Measurements from ENCODE around the gene HGD.
A peak's percentile ranks its signal among the peaks of the same experiment; 100 is the strongest.

The HGD gene, protein sequence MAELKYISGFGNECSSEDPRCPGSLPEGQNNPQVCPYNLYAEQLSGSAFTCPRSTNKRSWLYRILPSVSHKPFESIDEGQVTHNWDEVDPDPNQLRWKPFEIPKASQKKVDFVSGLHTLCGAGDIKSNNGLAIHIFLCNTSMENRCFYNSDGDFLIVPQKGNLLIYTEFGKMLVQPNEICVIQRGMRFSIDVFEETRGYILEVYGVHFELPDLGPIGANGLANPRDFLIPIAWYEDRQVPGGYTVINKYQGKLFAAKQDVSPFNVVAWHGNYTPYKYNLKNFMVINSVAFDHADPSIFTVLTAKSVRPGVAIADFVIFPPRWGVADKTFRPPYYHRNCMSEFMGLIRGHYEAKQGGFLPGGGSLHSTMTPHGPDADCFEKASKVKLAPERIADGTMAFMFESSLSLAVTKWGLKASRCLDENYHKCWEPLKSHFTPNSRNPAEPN

DNA sequence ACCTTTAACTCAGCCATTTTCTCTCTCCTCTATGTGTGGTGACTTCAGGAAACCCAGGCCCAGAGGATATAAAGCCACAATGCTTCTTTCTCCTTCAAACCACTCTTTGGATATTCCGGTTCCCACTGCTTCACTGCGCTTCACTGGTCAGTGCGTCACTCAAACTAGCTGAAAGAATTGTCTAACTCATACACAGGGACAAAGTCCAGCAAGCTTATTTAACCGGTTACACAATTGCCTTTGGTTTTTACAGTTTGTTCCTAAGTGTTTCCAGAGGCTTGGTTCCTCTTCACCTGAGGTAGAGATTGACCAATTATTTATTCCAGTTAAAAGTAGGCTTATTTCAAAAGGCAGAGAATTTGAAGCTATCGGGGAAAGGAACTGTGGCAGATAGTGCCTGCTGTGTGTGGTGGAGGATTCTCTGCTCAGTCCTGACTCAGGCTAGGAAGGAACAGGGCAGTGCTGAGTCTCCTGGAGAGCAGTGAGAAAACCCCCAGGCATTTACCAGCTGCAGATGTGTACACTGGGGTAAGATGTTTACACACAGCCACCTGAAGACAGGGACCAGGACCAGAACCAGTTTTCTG lies at the start of gene HGD:
Gene HGD (minus strand): TSS at position 145 of the 587 bp plus-strand sequence. CDS start 128 bp downstream, at position 17.
- DNase-seq (ENCODE audit: low read depth in 2 of 2): no peak

DNA sequence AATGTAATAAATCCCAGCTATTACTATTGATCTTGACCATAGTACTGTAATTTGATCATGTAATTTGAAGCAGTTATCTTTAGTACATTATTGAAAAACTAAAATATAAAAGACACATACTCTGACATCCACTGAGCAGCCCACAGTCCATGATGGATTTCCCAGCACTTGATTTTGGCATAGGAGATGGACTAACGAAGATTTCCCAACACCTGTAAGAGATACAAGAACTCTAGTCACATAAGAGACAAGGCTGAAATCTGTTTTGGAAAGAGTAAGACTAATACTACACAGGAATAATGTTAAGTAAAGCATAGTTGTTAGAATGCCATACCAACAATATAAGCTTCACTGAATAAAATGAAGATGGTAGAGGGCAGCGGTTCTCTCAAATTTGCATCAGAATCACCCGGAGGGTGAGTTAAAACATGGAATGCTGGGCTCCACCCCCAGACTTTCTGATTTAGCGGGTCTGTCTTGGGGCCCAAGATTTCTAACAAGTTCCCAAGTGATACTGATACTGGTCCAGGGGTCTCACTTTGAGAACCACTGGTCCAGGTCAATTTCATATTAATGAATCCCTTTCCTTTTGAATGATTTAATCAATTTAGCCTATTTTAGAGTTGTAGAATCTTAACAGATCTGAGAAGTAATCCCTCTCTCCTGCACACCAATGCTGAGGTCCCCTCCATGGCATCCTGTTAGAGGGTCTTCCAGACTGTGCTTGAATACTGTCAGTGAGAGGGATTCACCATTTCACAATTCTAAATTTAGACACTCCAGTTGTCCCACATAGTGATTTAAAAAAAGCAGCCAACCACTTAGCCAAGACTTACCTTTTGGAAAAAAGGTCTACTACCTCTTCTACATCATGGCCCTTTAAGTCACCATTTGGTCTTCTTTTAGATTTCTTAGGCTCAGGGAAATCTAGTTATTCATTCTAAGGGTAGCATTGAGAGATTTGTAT lies 48.8 kb upstream of the HGD start:
- no peak for DNase-seq (ENCODE audit: low read depth in 2 of 2)

DNA sequence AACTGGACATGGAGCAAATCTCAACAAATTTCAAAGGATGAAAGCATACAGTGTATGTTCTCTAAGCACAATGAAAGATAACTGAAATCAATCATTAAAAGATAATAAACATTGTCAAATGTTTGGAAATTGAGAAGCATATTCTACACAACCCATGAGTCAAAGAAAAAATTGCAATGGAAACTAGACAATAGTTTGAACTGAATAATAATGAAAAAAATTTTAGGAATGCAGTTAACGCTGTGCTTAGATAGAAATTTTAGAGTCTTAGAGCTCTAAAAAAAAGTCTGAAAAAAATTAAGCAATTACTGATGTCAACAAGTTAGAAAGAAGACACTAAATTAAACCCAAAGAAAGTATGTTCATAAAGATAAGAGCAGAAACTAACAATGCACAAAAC lies 44.8 kb upstream of the HGD start:
- DNase-seq (ENCODE audit: low read depth in 2 of 2): no peak

DNA sequence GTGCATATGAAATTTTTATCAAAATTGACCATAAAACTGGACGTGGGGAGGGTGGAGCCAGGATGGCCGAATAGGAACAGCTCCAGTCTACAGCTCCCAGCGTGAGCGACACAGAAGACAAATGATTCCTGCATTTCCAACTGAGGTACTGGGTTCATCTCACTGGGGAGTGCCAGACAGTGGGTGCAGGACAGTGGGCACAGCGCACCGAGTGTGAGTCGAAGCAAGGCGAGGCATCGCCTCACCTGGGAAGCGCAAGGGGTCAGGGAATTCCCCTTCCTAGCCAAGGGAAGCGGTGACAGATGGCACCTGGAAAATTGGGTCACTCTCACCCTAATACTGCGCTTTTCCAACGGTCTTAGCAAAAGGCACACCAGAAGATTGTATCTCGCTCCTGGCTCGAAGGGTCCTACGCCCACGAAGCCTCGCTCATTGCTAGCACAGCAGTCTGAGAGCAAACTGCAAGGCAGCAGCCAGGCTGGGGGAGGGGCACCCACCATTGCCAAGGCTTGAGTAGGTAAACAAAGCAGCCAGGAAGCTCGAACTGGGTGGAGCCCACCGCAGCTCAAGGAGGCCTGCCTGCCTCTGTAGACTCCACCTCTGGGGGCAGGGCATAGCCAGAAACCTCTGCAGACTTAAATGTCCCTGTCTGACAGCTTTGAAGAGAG lies 37.3 kb upstream of the HGD start:
- DNase-seq (ENCODE audit: low read depth in 2 of 2): peak; percentile 10 to 35

DNA sequence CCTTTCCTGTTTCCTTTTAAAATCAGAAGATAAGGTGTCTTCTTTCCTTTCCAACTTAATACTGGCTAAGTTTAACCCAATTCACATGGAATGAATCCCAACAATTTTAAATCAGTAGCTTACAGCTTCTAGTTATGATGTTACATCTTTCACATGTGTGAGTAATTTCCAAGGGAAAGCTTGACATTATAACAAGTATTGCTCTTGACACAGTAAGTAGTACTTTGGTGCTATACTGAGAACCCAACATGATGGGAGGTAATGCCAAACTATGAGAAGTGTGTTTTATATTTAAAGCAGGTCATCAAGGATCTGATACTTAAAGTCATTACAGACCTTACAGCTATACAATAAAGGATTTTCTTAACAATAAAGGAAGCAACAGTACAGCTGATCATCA lies 31.2 kb upstream of the HGD start:
- DNase-seq (ENCODE audit: low read depth in 2 of 2): no peak

DNA sequence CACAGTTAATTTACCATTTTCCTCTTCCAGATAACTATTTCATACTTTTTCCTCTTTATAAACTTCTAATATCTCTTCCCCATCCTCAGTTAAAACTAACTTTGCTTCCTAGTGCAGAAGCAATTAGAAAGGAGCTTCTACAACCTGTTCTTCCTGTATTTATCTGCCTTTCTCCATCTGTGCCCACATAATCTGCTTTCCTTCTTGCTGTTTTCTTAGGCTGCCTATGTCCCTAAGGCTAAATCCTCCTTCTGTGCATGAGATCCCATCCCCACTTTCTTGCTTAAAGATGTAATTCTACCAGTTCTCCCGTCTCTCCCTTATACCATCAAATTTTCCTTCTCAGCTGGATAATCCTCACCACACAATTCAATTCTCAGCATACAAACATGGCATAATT lies 28.3 kb upstream of the HGD start:
- no peak for DNase-seq (ENCODE audit: low read depth in 2 of 2)

DNA sequence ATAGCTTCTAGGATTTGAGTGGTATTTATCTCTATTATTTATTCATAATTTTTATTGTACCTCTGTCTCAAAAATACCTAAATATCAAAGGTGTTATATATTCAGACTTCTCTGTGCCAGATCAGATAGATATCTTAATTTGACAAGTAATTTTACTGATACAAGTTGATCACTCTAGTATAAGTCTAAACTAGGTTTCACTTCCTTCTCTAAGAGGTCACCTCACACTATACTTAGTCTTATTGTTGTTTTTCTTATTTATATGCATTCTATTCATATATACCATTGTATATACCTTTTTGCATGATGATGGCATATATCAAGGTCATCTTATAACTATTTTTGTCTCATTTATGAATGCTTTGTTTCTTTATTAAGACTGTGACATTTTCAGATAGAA lies 26.4 kb upstream of the HGD start:
- DNase-seq (ENCODE audit: low read depth in 2 of 2): no peak

DNA sequence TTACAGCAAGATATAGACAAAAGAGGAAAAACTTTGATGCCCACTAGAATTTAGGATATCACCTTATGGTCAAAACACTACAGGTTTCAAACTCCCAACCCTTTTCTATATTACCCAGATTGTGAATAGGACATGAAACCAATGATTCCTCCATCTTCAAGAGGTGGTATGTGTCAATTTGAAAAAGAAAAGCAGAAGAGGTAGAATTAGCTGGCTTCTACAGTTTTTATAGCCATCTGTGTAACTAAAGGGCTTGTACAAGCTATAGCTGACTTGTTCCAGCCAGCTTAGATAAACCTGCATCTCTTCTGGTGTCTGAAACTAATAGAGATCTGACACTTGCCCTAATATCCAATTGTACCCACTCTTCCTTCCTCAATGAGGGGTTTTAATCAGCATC lies 24.9 kb upstream of the HGD start:
- no peak for DNase-seq (ENCODE audit: low read depth in 2 of 2)

DNA sequence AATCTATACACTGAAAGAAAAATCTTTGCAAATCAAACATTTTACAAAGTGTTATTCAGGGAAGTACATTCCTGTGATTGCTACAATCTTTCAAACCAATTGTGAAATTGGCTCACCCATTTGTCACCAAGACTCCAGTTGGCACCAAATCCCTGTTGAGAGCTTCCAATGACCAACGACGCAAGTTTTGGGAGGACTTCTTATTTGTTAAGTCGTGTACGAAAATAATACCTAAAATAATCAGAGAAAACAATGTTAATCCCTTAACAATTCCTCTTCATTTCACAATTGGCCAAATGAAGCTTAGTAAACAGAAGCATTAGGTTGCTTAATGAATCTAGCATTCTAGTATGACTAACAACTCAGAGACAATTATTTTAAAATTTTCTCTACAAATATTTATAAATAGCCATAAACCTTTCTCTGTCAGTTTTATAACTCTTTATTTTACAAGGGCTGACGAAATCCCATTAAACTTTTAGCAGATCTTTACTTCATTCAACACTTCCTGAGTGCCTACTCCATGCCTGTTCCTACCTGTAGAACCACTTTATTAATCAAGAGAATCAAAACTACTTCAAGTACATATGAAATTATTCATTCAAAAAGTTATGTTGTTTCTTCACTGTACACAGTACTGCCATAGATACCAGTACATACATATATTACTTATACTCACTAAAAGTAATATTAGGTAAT lies 24.0 kb upstream of the HGD start:
- DNase-seq (ENCODE audit: low read depth in 2 of 2): no peak

DNA sequence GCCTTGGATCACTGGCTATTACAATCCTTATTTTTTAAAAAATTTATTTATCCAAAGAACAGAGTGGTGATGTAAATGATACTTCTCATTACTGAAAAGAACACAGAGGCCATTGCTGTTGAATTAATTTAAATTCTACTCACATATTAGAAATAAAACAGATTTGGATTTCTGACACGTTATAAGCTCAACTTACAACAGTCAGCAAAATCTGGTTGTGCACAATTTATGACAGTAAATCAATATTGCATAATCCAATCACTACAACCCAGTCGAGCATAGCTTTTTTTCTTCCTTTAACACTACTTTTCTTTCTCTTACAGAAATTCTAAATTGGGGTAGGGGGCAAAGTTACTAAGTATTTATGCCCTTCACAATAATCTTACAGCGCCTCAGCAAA lies 17.3 kb upstream of the HGD start:
- DNase-seq (ENCODE audit: low read depth in 2 of 2): no peak

DNA sequence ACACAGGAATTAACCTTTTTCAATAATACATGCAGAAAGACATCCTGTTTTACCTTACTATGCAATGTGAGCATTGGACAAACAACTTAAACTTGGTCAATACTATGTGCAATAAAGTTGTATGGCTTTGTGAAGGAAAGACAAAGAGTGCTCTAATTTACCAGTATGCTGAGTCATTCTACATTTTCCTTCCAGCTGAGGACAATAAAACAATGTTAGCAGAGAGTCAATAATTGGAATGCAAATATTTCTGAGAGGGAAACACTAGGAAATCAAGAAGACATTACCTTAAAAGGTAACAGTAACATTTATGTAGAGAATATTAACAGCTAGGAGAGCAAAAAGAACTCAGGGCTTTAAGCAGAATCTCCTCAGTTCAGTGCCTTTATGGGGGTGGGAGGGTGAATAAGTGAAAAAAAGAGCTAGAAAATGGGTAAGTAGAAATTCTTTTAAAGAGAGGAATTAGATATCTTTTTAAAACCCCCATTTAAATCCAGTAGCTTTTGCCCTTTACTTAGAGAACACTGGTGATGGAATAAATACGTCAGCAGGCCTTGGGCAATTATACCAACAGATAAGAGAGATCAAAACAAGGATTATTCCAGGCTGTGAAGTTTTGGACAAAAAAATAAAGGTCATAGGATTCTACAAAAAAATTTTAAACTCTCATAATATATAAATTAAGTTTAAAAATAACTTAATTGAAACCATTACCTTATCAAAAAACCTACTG lies 11.6 kb upstream of the HGD start:
- no peak for DNase-seq (ENCODE audit: low read depth in 2 of 2)

DNA sequence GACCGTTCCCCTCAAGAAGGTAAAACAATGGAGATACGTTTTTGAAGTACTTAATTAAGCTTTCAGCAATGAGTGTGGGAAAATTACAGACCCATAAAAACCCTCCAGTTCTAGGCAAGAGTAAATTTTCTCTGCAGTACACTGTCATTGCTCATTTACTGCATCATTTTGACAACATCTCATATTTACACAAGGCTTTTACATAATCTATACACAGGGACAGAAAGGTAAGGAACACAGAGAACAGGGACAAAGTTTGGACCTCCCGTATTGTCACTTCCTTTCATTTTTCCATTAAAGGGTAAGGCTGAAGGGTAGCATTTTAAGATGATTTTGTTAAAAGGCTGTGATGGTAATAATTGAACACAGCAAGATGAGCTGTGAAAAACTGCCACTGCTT lies 7.4 kb upstream of the HGD start:
- no peak for DNase-seq (ENCODE audit: low read depth in 2 of 2)

DNA sequence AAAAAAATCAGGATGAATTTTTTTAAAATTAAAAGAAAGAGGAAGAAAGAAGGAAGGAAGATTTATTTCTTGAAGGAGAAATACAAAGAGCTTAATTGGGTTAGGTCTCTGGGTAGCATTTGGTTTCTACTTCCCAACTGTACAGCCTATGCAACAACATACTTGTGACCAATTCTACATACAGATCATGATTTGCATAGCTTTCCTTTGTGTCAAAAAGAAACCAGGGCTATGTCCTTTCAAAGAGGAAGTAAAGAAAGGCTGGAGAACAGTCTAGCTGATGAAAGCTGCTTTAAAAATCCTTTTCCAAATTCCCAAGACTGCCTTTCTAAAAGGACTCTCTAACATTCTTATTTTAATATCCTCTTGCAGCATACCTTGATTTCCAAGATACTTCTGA lies 6.1 kb upstream of the HGD start:
- no peak for DNase-seq (ENCODE audit: low read depth in 2 of 2)

DNA sequence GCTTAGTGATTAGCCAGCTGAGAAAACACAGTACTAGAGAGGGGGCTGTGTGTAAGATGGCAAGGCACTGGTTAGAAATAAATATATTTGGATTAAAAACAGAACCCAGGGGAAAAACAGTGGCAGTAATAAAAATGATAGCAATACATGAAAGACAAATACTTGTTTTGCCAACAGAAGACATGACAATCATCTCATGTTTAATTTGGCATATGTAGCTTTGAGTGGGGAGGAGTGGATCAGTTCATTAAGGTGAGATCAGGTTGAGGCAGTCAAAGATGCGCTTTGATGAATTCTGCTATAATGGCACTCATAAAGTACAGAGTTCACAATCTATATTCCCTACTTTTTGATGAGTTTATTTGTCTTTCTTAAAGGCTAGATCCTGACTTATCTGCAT lies 3.4 kb upstream of the HGD start:
- no peak for DNase-seq (ENCODE audit: low read depth in 2 of 2)

DNA sequence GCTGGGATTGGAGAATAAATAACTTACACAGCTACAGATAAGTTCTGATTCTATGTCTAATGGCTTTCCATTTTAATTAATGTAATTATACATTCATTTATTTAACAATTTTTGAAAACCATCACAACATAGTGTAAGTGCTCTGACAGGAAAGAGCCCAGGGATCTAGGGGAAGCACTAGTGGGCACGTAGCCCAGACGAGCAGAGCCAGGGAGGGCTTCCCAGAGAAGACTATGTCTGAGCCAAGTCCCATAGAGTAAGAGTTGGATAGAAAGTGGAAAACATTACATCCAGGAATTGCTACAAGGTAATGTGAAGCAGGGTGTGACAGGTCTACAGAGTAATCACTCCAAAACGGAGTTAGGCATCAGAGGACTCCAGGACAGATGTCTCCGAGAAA lies 2.9 kb upstream of the HGD start:
- DNase-seq (ENCODE audit: low read depth in 2 of 2): no peak

DNA sequence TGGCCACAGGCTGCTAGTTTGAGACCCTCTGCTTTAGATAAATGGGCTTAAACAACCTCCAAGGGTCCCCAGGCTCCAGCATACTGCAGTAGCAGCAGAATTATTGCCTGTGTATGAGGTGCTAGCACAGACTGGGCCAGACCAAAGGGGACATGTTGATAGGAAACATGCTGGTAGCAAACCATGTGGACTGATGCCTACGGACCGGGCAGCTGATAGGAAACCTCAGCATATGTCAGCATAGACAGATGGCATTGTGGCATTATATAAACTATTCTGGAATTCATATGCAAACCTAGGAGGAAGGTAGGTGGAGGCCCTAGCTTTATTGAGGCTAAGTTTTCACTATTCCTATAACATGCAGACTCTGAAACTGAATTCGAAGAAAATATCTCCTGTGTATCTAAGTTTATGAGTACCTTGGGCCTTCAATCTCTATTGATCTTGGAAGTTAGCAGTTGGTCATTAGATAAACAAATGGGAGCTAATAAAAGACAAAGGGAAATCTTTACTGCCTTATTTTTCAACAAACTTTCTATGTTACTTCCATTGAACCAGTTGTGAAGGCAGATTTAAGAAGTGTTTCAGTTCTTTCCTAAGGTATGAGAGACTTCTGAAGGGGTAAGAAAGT lies 1.7 kb upstream of the HGD start:
- DNase-seq (ENCODE audit: low read depth in 2 of 2): no peak

DNA sequence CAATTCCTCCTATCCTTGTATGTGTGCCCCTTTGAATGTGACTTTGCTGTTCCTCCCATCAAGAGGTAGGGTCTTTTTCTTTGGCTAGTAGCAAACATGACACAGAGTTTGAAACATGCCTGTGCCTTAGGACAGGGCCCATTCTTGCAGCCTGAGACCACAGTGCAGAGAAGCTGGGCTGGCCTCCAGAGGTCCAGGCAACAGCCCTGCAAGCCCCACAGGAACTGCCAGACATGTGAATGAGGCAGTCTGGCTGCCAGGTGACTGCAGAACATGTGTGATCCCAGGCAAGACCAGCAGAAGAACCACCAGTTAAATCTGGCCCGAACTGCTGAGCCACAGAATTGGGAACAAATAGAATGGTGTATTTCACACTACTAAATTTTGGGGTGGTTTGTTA lies 1.2 kb upstream of the HGD start:
- no peak for DNase-seq (ENCODE audit: low read depth in 2 of 2)

DNA sequence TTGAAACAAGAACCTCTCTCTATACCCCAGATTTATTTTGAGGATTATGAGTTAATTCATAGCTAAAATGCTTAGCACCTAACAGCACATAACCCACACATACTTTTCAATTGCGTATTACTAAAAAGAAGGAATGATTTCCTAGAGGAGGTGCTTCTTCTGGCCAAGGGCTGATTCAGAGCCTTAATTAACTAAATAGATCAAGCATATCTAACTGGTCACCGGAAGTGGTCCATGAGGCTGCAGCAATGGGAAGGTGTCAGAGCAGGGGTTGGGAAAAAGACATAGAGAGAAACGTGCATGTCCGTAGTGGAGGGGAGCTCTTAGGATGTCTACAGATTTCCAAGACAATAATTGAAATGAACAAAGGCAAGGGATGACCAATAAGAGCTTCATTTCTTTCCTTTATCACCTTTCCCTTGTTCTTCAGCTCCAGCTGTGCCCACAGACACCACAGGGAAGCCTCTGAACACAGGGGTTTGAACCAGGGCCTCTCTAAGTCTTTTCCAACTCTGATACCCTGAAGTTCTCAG lies 467 bp downstream of the HGD start:
- no peak for DNase-seq (ENCODE audit: low read depth in 2 of 2)

DNA sequence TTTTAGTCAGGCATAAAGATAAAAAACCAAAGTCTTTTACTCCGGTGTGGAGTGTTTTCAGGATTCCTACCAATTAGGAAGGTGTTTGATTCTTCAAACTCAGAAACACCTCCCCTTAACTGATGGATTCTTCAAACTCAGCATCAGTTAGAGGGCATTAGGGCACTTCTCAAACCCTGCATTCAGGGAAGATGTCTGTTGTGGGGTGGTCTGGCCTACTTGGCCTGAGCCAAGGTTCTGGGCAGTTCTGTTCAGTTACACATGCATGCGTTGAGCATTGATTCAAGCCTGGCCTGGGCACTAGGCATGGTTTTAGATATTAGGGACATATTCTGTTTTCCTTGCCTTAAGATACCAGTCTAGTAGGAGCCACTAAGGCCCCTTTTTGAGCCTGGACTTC lies 1.0 kb downstream of the HGD start:
- DNase-seq (ENCODE audit: low read depth in 2 of 2): no peak

Data from stimulated activated CD4-positive, alpha-beta T cell treated with anti-CD3 and anti-CD28 coated beads, Interleukin-1b, Interleukin-23, amount 100 ng/mL, for 1 hour (primary cell).